Measurements from ENCODE around the gene GOLGA3. TPM values are rescaled to one million over a fixed set of nuclear protein-coding genes. Genes with fewer than 3 reads are reported as not detected.
"Not testable (repeated sequence)": the region's sequence is repeated elsewhere in the genome, so short reads cannot be mapped to it uniquely, and the experiment has no call there.

The GOLGA3 gene
- total RNA-seq, 1 donor from 2014 or later: 134 TPM

GRCh38 chr12:132803888-132804287, 24.8 kb downstream of the GOLGA3 start:
- Histone ChIP-seq H3K36me3 (ENCODE audit: control insufficient read depth, insufficient read depth, low read length) (peaks cover 36% of the 10 kb centered on the region), H3K27me3 (ENCODE audit: control insufficient read depth, insufficient read depth, low read length) (no peaks in the 10 kb centered on the region), H3K4me3 (ENCODE audit: low read depth, low read length) (no peak overlapping the region)
- FAIRE-seq: no peak
- TF ChIP-seq, protein P1, sequence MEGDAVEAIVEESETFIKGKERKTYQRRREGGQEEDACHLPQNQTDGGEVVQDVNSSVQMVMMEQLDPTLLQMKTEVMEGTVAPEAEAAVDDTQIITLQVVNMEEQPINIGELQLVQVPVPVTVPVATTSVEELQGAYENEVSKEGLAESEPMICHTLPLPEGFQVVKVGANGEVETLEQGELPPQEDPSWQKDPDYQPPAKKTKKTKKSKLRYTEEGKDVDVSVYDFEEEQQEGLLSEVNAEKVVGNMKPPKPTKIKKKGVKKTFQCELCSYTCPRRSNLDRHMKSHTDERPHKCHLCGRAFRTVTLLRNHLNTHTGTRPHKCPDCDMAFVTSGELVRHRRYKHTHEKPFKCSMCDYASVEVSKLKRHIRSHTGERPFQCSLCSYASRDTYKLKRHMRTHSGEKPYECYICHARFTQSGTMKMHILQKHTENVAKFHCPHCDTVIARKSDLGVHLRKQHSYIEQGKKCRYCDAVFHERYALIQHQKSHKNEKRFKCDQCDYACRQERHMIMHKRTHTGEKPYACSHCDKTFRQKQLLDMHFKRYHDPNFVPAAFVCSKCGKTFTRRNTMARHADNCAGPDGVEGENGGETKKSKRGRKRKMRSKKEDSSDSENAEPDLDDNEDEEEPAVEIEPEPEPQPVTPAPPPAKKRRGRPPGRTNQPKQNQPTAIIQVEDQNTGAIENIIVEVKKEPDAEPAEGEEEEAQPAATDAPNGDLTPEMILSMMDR (IDR thresholded peaks at IDR 0.05; ENCODE audit: insufficient read depth, low read length, severe bottlenecking): no peak
- no peak for DNase-seq (ENCODE audit: low read depth)

DNA sequence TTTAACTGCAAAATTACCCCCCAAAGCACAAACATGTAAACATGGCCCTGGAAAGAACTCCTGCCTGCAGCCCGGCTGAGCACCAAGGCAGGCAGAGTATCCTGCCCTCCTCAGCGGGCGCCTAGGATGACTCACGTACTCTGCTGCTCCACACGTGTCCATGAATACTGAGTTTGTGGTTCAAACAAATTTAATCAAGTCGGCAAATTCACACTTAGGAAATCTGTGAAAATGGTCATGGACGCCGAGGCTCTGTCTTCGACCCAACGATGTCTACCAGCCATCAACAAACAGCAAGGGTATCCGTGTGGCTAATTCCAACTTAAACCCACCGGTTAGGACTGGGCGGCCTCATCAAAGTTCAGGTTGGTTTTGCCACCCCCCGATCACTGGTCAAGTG, 25.5 kb downstream of the GOLGA3 start:
- Histone ChIP-seq H3K4me3 (ENCODE audit: low read depth, low read length) (no peak overlapping the region), H3K27me3 (ENCODE audit: control insufficient read depth, insufficient read depth, low read length) (no peaks in the 10 kb centered on the region), H3K36me3 (ENCODE audit: control insufficient read depth, insufficient read depth, low read length) (peaks cover 36% of the 10 kb centered on the region)
- DNase-seq (ENCODE audit: low read depth) (no peak), FAIRE-seq (no peak)
- TF ChIP-seq, protein P1 (IDR thresholded peaks at IDR 0.05; ENCODE audit: insufficient read depth, low read length, severe bottlenecking): no peak

DNA sequence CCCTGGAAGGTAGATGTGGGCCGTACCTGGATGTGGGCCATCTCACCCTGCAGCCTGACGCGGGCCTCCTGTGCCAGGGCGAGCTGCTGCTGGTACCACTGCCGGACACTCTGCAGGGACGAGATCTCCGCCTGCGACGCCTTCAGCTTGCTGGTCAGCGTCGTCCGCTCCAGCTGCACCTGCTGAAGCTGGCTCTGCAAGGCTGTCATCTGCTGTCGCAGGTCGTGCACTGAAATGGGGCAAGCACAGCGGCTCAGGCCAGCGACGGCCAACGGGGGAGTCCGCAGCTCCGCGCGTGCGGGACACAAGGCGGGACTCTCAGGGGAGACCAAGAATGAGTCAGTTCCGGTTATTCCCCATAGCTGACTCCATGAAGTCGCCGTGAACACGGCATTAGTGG, 26.9 kb downstream of the GOLGA3 start:
- H3K36me3 ChIP-seq (ENCODE audit: control insufficient read depth, insufficient read depth, low read length): peaks cover 35% of the 10 kb centered on the region
- TF ChIP-seq, protein P1 (IDR thresholded peaks at IDR 0.05; ENCODE audit: insufficient read depth, low read length, severe bottlenecking): no peak
- no peak for DNase-seq (ENCODE audit: low read depth)

DNA sequence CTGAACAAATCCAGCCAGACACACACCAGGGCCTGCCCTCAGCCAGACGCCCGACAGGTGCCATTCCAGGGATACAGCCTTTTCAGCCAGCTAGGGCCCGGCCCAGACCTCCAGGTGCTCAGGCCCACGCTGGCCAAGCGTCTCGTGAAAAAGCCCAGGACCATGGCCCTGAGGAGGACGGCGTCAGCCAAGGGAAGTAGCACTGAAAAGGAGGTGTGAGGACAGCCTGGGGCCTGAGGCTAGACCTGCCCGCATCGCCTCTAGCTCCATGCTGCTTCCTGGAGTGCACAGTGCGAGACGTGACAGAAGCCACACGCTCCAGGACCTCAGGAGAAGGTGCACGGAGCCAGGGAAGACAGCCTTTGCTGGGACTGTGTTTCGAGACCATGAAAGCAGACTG, 29.8 kb downstream of the GOLGA3 start:
- Histone ChIP-seq H3K4me3 (ENCODE audit: low read depth, low read length) (no peak overlapping the region), H3K27me3 (ENCODE audit: control insufficient read depth, insufficient read depth, low read length) (no peaks in the 10 kb centered on the region), H3K36me3 (ENCODE audit: control insufficient read depth, insufficient read depth, low read length) (peaks cover 39% of the 10 kb centered on the region)
- FAIRE-seq: no peak
- no peak for DNase-seq (ENCODE audit: low read depth)
- TF ChIP-seq, protein P1 (IDR thresholded peaks at IDR 0.05; ENCODE audit: insufficient read depth, low read length, severe bottlenecking): no peak

More for the DNA sequence above, 26.9 kb downstream of the GOLGA3 start:
- H3K4me3 ChIP-seq (ENCODE audit: low read depth, low read length): no peak overlapping the region
- FAIRE-seq: no peak
- H3K27me3 ChIP-seq (ENCODE audit: control insufficient read depth, insufficient read depth, low read length): no peaks in the 10 kb centered on the region

DNA sequence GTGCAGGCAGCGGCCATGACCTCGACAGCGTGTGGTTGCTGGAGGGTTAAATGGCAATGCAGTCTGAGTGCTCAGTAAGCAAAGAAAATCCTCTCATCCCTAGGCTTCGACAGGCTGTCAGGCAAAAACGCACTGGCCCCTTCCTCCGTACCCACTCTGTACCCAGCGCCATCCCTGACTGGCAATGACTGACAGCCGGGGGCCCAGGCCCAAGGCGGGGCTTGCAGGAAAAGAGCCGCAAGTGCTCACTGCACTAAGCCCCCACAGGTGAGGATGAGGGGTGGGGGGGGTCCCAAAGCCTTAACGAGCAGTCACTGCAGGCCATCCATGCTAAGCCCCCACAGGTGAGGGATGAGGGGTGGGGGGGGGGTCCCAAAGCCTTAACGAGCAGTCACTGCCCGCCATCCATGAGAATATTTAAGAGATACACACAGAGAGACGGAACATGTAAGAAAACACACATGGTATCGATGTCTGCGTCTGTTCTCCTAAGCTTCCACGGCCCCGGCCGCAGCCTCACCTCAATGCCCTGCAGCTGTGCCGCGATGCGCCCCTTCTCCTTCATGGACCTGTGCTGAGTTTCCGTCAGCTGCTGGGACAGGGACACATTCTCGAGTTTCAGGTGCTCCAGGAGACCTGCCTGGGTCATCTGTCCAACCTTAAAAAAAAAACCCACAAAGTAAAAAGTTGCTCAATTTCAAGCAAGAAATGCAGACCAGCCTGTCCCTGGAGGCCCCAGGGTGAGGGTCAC, 30.7 kb downstream of the GOLGA3 start:
- no peak for DNase-seq (ENCODE audit: low read depth)
- TF ChIP-seq, protein P1 (IDR thresholded peaks at IDR 0.05; ENCODE audit: insufficient read depth, low read length, severe bottlenecking): no peak
- Histone ChIP-seq H3K27me3 (ENCODE audit: control insufficient read depth, insufficient read depth, low read length) (no peaks in the 10 kb centered on the region), H3K4me3 (ENCODE audit: low read depth, low read length) (no peak overlapping the region), H3K36me3 (ENCODE audit: control insufficient read depth, insufficient read depth, low read length) (peaks cover 36% of the 10 kb centered on the region)
- FAIRE-seq: no peak

DNA sequence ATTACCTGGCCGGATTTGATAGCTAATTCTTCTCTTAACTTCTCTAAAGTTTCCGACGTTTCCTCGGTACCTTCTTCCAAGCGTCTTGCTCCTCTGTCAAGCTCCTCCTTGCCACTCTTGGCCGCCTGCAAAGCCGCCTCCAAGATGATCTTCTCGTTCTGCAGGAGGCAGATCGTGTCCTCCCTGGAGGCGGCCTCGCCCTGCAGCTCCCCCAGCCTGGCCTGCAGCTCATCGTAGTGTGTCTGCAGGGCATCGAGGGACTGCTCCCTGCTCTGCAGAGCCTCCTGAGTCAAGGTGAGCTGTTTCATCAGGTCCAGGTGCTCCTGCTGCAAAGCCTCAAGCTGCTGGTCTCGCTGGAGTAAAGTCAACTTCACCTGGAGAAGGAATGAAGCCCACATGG, 32.8 kb downstream of the GOLGA3 start:
- Histone ChIP-seq H3K36me3 (ENCODE audit: control insufficient read depth, insufficient read depth, low read length) (peaks cover 32% of the 10 kb centered on the region), H3K27me3 (ENCODE audit: control insufficient read depth, insufficient read depth, low read length) (no peaks in the 10 kb centered on the region), H3K4me3 (ENCODE audit: low read depth, low read length) (no peak overlapping the region)
- DNase-seq (ENCODE audit: low read depth): no peak
- FAIRE-seq: no peak
- TF ChIP-seq, protein P1 (IDR thresholded peaks at IDR 0.05; ENCODE audit: insufficient read depth, low read length, severe bottlenecking): no peak

- H3K4me3 ChIP-seq (ENCODE audit: low read depth, low read length); DNase-seq (ENCODE audit: low read depth); H3K27me3 ChIP-seq (ENCODE audit: control insufficient read depth, insufficient read depth, low read length): not testable (repeated sequence)
- FAIRE-seq: peak; percentile 88
- peaks cover 38% of the 10 kb centered on the region for H3K36me3 ChIP-seq (ENCODE audit: control insufficient read depth, insufficient read depth, low read length)
These were observed 36.7 kb downstream of the GOLGA3 start for GRCh38 chr12:132791940-132792339.
